Adrenal gland (tissue), 12 donors: Measurements from ENCODE around the gene PABPN1. TPM values are rescaled to one million over a fixed set of nuclear protein-coding genes. Genes with fewer than 3 reads are reported as not detected.

Experiments
- DNase-seq, 7 donors: peaks; one replicate each; pipeline ENCODE4 v3.0.0-alpha.2; 2019 to 2020
- H3K27ac ChIP-seq, 5 donors: fragments of 200-600 bp; sonication (generic) in 4 of 5; 1 replicate in 3 of 5; 2 replicates in 2 of 5; pipeline versions ENCODE4 v1.5.1 to v1.8.0; 2016 to 2020; ENCODE audit warnings: mild to moderate bottlenecking in 1 of 5
- H3K27me3 ChIP-seq: fragments of 200-600 bp; 2 replicates; pipeline ENCODE4 v1.8.0; 2021
- H3K36me3 ChIP-seq, 2 donors: fragments of 200-600 bp; replicated peaks in 1 of 2; 1 replicate in 1 of 2; 2 replicates in 1 of 2; pipeline versions ENCODE4 v1.5.1 to v1.8.0; 2018 to 2022
- H3K4me1 ChIP-seq, 2 donors: fragments of 200-600 bp; replicated peaks in 1 of 2; 1 replicate in 1 of 2; 2 replicates in 1 of 2; pipeline versions ENCODE4 v1.5.1 to v1.8.0; 2018 to 2021
- H3K4me3 ChIP-seq, 4 donors: fragments of 200-600 bp; sonication (generic) in 3 of 4; one replicate each; pipeline ENCODE4 v1.5.1; 2016 to 2018
- H3K9me3 ChIP-seq, 3 donors: fragments of 200-600 bp; sonication (generic) in 1 of 3; replicated peaks in 1 of 3; 1 replicate in 2 of 3; 2 replicates in 1 of 3; pipeline versions ENCODE4 v1.5.1 to v1.8.0; 2016 to 2021
- CTCF ChIP-seq, 6 experiments: fragments of 450-650 bp in 4 of 6; fragments of 200-600 bp in 2 of 6; sonication (generic) in 1 of 6; IDR thresholded peaks; 1 replicate in 5 of 6; 2 replicates in 1 of 6; pipeline versions ENCODE4 v1.5.1 to v1.8.0; 2016 to 2021; ENCODE audit warnings: antibody characterized with exemption in 6 of 6, mild to moderate bottlenecking in 2 of 6, moderate library complexity in 1 of 6
- POLR2A ChIP-seq, 2 donors: fragments of 450-650 bp; IDR thresholded peaks; one replicate each; pipeline ENCODE4 v1.6.1; 2017; ENCODE audit warnings: antibody characterized with exemption in 2 of 2, mild to moderate bottlenecking in 2 of 2, moderate library complexity in 1 of 2
- WGBS, 4 donors: extraction: QIAGEN DNeasy Blood & Tissue Kit in 2 of 4; methylation state at CpG; one replicate each; pipeline versions ENCODE4 v1.1.5 to v1.1.7; 2013 to 2017; 5-methylcytosine and 5-hydroxymethylcytosine counted together
- intact Hi-C, 2 donors: fragments of 100-400 bp; cut with DNase I; formaldehyde crosslinking; loops; one replicate each; pipeline versions ENCODE4 v1.14.1 to v1.15.0; 2022 to 2023
- polyA plus RNA-seq, 3 donors: library from polyadenylated mRNA; stranded (reverse); fragments of 200-250 nt in 2 of 3; fragments of 350-450 nt in 1 of 3; fragmentation: Illumina TruSeq in 1 of 3; extraction: RNeasy Lipid Tissue Mini Kit (QIAGEN cat#74804) in 1 of 3; gene quantifications; one replicate each; pipeline ENCODE4 v1.2.3, GENCODE V29; 2013 to 2014
- total RNA-seq, 9 donors: library from RNA; depleted of rRNA in 4 of 9; stranded (reverse); fragments of >200 nt in 4 of 9; fragments of 120-200 nt in 1 of 9; fragmentation: NEBNext Ultra II Directional in 1 of 9; extraction: Animal tissue kit (Norgen Biotek cat#: 25700) in 1 of 9; gene quantifications; one replicate each; pipeline versions ENCODE4 v1.1.0 to v1.2.4, GENCODE V29; 2013 to 2023
- donor health status: healthy with polysubstance abuse.
- donor health status: Bipolar disorder and iron deficiency.
- donor health status: DM: yes; HTN: yes; CAD: no.
- donor health status: DM: no; HTN: no; CAD: no.
- donor health status: DM: no; HTN: no; CAD: no.
- donor health status: DM: yes; HTN: yes; CAD: no.

PABPN1 gene
- total and polyA plus RNA-seq, 12 donors, result 18.3 to 632 (median 99.3) TPM

GRCh38 chr14:23285530-23286019 lies 35.7 kb upstream of the PABPN1 start:
- 0 to 2% (median 1%) methylated on average over 10 to 22 of the region's 22 CpGs for WGBS, 4 donors
- no peaks in the 10 kb centered on the region for H3K9me3 ChIP-seq
- H3K4me3 ChIP-seq, result peak overlapping the region; percentile 33 to 93 (median 69)
- peak overlapping the region in 4 of 5 donors; percentile 86 to 92 (median 88) for H3K27ac ChIP-seq
- peak in 3 of 7 donors; percentile 30 to 39 (median 33) for DNase-seq
- peaks cover 12 to 21% of the 10 kb centered on the region in 2 donors for H3K4me1 ChIP-seq
- peaks cover 5% of the 10 kb centered on the region for H3K27me3 ChIP-seq
- no peak for TF ChIP-seq POLR2A (IDR thresholded peaks at IDR 0.05)
- no peak for TF ChIP-seq CTCF (IDR thresholded peaks at IDR 0.05)
- intact Hi-C loops, result no loop called here
- H3K36me3 ChIP-seq, result no peaks in the 10 kb centered on the region

GRCh38 chr14:23286020-23286901 lies 35.0 kb upstream of the PABPN1 start, which contains the start of gene HOMEZ:
Gene HOMEZ, minus strand, starts transcription at chr14:23286132. Its CDS starts 180 bp downstream, at chr14:23285952.
- Histone ChIP-seq H3K4me3 (peak within 1 kb of the TSS; percentile 33 to 93 (median 69)), H3K36me3 (no peaks in the 10 kb centered on the region), H3K27ac (peak within 1 kb of the TSS; percentile 76 to 92 (median 88)), H3K9me3 (no peaks in the 10 kb centered on the region), H3K4me1 (peaks cover 12 to 21% of the 10 kb centered on the region in 2 donors), H3K27me3 (peaks cover 5% of the 10 kb centered on the region)
- 0 to 4% (median 1%) methylated on average over 12 to 53 of the region's 53 CpGs for WGBS, 4 donors
- peak in 1 of 6 experiments; percentile 18 for TF ChIP-seq CTCF (IDR thresholded peaks at IDR 0.05)
- TF ChIP-seq POLR2A (IDR thresholded peaks at IDR 0.05), result peak; percentile 59 to 91
- intact Hi-C loops, result no loop called here
- peak; percentile 98 to 100 (median 99) for DNase-seq

- TF ChIP-seq POLR2A (IDR thresholded peaks at IDR 0.05), result no peak
- no peak for TF ChIP-seq CTCF (IDR thresholded peaks at IDR 0.05)
- intact Hi-C loops, result no loop called here
These were observed 34.3 kb upstream of the PABPN1 start for GRCh38 chr14:23286902-23287479.

More at GRCh38 chr14:23286902-23287479, 34.3 kb upstream of the PABPN1 start:
- Histone ChIP-seq H3K27ac (peak overlapping the region; percentile 74 to 92 (median 88)), H3K9me3 (no peaks in the 10 kb centered on the region), H3K36me3 (no peaks in the 10 kb centered on the region), H3K27me3 (peaks cover 5% of the 10 kb centered on the region), H3K4me3 (peak overlapping the region in 1 of 4 donors; percentile 73), H3K4me1 (peaks cover 12 to 21% of the 10 kb centered on the region in 2 donors)
- 43 to 54% (median 44%) methylated on average over 6 of the region's 6 CpGs for WGBS, 4 donors
- no peak for DNase-seq
